Kidney (tissue), 14 donors: ENCODE measurements around the gene FAIM. TPM values are rescaled to one million over a fixed set of nuclear protein-coding genes. Genes with fewer than 3 reads are reported as not detected.
A peak's percentile ranks its signal among the peaks of the same experiment; 100 is the strongest.
"Not testable (repeated sequence)": the region's sequence is repeated elsewhere in the genome, so short reads cannot be mapped to it uniquely, and the experiment has no call there.

Experiments
- DNase-seq, 5 donors: peaks; one replicate each; pipeline ENCODE4 v3.0.0-alpha.2; 2013 to 2020
- FAIRE-seq: peaks from 2 replicates; lab custom pipeline; 2012; peaks lifted over from hg19 to GRCh38; lab: Jason Lieb, UNC
- H3K27ac ChIP-seq, 2 donors: one replicate each; pipeline ENCODE4 v1.7.0; 2013; ENCODE audit warnings: low read depth in 2 of 2, low read length in 2 of 2, inconsistent platforms in 1 of 2
- H3K27me3 ChIP-seq: one replicate; pipeline ENCODE4 v1.7.1; 2013; ENCODE audit warnings: low read length, inconsistent platforms; ENCODE audit not compliant: control insufficient read depth, insufficient read depth
- H3K36me3 ChIP-seq, 3 donors: one replicate each; pipeline versions ENCODE4 v1.7.0 to v1.7.1; 2013; ENCODE audit warnings: low read length in 3 of 3, control low read depth in 1 of 3, inconsistent platforms in 1 of 3; ENCODE audit not compliant: insufficient read depth in 3 of 3, control insufficient read depth in 2 of 3
- H3K4me1 ChIP-seq, 3 donors: one replicate each; pipeline versions ENCODE4 v1.7.0 to v1.7.1; 2013; ENCODE audit warnings: low read length in 3 of 3, inconsistent platforms in 1 of 3, low read depth in 1 of 3; ENCODE audit not compliant: control insufficient read depth in 2 of 3, insufficient read depth in 2 of 3
- H3K4me3 ChIP-seq, 3 donors: one replicate each; pipeline versions ENCODE4 v1.7.0 to v1.8.1; 2013; ENCODE audit warnings: low read length in 3 of 3, control low read depth in 1 of 3, inconsistent platforms in 1 of 3
- H3K9ac ChIP-seq, 3 donors: one replicate each; pipeline versions ENCODE4 v1.7.0 to v1.7.1; 2013; ENCODE audit warnings: low read length in 3 of 3, control low read depth in 1 of 3, inconsistent platforms in 1 of 3
- H3K9me3 ChIP-seq, 3 donors: one replicate each; pipeline versions ENCODE4 v1.7.0 to v1.7.1; 2013; ENCODE audit warnings: low read length in 3 of 3, control low read depth in 1 of 3, inconsistent platforms in 1 of 3; ENCODE audit not compliant: control insufficient read depth in 2 of 3, insufficient read depth in 1 of 3
- intact Hi-C: fragments of 100-400 bp; cut with DNase I; formaldehyde crosslinking; loops from one replicate; pipeline ENCODE4 v1.11.1; 2022
- polyA plus RNA-seq: library from polyadenylated mRNA; stranded (reverse); fragments of 350-450 nt; fragmentation: Illumina TruSeq; extraction: RNeasy Lipid Tissue Mini Kit (QIAGEN cat#74804); gene quantifications from one replicate; pipeline ENCODE4 v1.2.3, GENCODE V29; 2014; ENCODE audit warnings: low read depth, low replicate concordance; ENCODE audit not compliant: insufficient read depth
- total RNA-seq: library from RNA; stranded (reverse); fragmentation: NEBNext Ultra II Directional; extraction: Animal tissue kit (Norgen Biotek cat#: 25700); gene quantifications from one replicate; pipeline ENCODE4 v1.2.1, GENCODE V29; 2021
- TF ChIP-seq, protein P1 (sequence below): IDR thresholded peaks from 3 replicates; pipeline ENCODE4 v1.5.1; 2012; ENCODE audit warnings: mild to moderate bottlenecking, moderate library complexity, borderline replicate concordance; ENCODE audit not compliant: insufficient read depth; ENCODE audit errors: extremely low read depth
- donor health status: control.
- donor health status: control.
- donor health status: control.
- donor health status: control.
- donor health status: control.
- donor health status: DM: yes; HTN: yes; CAD: no.
- donor health status: Normal renal cell carcinoma (clear cell type).

FAIM gene
- total and polyA plus RNA-seq, 2 donors from 2014 or later, result 18.3 to 23.0 TPM

DNA sequence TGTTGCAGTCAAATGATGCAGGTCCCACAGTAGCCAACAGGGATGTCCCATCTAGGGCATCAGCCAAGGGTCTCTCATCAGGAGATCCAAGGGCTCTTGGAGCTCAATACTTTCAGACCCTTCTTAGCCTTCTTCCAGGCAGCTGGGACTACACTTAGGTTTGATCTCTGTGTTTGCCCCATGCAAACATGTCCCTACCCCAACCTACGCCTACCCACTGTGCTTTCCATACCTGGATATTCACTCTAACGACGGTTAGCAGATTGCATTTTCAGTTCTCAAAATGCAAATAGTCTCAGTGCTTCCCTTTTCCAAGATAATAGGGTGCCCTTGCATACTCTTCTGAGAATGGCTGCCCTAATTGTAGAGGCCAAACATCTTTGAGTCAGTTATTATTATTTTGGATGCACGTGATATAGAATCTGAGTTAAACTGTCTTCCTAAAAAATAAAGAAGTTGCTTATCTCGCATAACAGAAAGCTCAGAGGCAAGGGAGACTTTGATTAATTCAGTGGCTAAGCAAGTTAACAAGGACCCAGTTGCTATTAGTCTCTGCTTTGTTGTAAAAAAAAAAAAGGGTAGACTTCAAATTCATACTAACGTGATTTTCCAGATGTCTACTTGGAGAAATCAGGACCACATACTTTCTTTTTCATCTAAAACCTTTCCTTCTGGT lies 13.5 kb upstream of the FAIM start:
- TF ChIP-seq, protein P1, sequence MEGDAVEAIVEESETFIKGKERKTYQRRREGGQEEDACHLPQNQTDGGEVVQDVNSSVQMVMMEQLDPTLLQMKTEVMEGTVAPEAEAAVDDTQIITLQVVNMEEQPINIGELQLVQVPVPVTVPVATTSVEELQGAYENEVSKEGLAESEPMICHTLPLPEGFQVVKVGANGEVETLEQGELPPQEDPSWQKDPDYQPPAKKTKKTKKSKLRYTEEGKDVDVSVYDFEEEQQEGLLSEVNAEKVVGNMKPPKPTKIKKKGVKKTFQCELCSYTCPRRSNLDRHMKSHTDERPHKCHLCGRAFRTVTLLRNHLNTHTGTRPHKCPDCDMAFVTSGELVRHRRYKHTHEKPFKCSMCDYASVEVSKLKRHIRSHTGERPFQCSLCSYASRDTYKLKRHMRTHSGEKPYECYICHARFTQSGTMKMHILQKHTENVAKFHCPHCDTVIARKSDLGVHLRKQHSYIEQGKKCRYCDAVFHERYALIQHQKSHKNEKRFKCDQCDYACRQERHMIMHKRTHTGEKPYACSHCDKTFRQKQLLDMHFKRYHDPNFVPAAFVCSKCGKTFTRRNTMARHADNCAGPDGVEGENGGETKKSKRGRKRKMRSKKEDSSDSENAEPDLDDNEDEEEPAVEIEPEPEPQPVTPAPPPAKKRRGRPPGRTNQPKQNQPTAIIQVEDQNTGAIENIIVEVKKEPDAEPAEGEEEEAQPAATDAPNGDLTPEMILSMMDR, result no peak
- no peak for DNase-seq
- Histone ChIP-seq H3K4me1 (peaks cover 0 to 5% (median 4%) of the 10 kb centered on the region in 3 donors), H3K36me3 (no peaks in the 10 kb centered on the region), H3K9me3 (peaks cover 0 to 6% (median 0%) of the 10 kb centered on the region in 3 donors), H3K27me3 (no peaks in the 10 kb centered on the region), H3K4me3 (peak overlapping the region; percentile 91 to 98 (median 92)), H3K27ac (peak overlapping the region in 1 of 2 donors; percentile 97), H3K9ac (peak overlapping the region in 1 of 3 donors; percentile 91)
- no peak for FAIRE-seq
- intact Hi-C loops, result loop anchor here (5.0 kb wide), 1 partner anchor 322 kb away; no protein-coding TSS in a partner anchor

DNA sequence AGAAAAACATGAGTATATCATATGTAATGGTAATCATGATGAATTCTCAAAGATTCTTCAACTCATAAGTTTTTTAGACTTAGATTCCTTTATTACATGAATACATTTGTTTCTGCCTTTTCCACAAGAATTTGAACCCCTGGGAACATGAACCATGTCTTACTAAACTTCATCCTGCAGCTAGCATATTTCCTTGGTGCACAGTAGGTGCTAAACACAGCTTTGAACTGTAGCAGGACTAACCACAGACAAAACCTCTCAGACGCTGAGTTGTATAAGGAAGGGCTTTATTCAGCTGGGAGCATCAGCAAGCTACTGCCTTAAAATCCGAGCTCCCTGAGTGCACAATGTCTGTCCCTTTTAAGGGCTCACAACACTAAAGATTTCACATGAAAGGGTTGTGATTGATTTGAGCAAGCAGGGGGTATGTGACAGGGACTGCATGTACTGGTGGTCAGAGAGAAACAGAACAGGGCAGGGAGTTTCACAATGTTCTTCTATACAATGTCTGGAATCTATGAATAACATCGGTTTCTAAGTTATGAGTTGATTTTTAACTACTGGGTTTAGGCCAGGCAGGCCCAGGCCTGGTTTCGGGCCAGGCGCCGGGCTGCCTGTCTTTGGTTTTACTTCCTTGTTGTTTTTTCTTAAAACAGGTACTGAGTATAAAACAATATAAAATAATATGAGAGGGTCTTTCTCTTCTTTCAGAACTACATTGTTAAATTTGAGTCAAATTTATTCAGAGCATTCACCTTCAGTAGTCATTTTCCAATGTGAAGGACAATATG lies 11.2 kb upstream of the FAIM start:
- FAIRE-seq, H3K4me3 ChIP-seq, H3K36me3 ChIP-seq, H3K27me3 ChIP-seq, DNase-seq, H3K4me1 ChIP-seq, H3K9me3 ChIP-seq, intact Hi-C loops: not testable (repeated sequence)
- Histone ChIP-seq H3K9ac (peak overlapping the region in 1 of 3 donors; percentile 32), H3K27ac (peak overlapping the region; percentile 25 to 65)

DNA sequence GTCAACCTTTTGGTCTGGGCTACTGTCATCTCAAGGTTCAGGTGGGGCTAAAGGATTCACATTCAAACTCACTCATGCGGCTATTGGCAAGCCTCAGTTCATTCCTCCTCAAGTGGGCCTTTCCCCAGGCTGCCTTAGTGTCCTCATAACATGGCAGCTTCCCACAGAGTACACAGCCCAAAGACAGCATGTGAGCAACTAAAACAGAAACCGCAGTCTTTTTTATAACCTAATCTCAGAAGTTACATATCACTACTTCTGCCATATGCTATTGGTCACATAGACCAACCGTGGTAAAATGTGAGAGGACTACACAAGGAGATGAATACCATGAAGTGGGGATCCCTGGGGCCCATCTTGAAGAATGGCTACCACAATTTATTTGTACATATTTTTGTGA lies 10.0 kb upstream of the FAIM start:
- Histone ChIP-seq H3K27ac (no peak overlapping the region), H3K27me3 (no peaks in the 10 kb centered on the region), H3K4me1 (peaks cover 0 to 5% (median 4%) of the 10 kb centered on the region in 3 donors), H3K4me3 (no peak overlapping the region), H3K9me3 (peaks cover 0 to 6% (median 0%) of the 10 kb centered on the region in 3 donors), H3K36me3 (no peaks in the 10 kb centered on the region), H3K9ac (no peak overlapping the region)
- intact Hi-C loops, result no loop called here
- DNase-seq (no peak), FAIRE-seq (no peak)
- TF ChIP-seq, protein P1, result no peak
